HepG2 (cell line): Measurements from ENCODE around the gene RACGAP1.

ENCODE experiments used
- CHCHD3 ChIP-seq: sonication (generic); formaldehyde crosslinking; IDR thresholded peaks from 2 replicates; pipeline ENCODE4 v1.8.0; 2022; ENCODE audit warnings: mild to moderate bottlenecking, missing genetic modification reagents, moderate library complexity
- CTCF ChIP-seq: sonication (generic); formaldehyde crosslinking; IDR thresholded peaks from 2 replicates; pipeline ENCODE4 v1.5.0; 2020; ENCODE audit warnings: mild to moderate bottlenecking, missing genetic modification reagents, moderate library complexity
- HCFC1 ChIP-seq: fragments of 150-350 bp; IDR thresholded peaks from 2 replicates; pipeline ENCODE4 v1.6.1; 2014; ENCODE audit warnings: low read depth, low read length
- IRF1 ChIP-seq: sonication (generic); formaldehyde crosslinking; IDR thresholded peaks from 2 replicates; pipeline ENCODE4 v1.4.0; 2020; ENCODE audit warnings: low read depth, mild to moderate bottlenecking, missing genetic modification reagents
- JUNB ChIP-seq: sonication (generic); formaldehyde crosslinking; IDR thresholded peaks from 2 replicates; pipeline ENCODE4 v1.8.0; 2022; ENCODE audit warnings: missing genetic modification reagents, mild to moderate bottlenecking, borderline replicate concordance
- KDM1A ChIP-seq: IDR thresholded peaks from 2 replicates; pipeline ENCODE4 v1.6.1; 2016; ENCODE audit warnings: missing compliant biosample characterization
- POLR2AphosphoS5 ChIP-seq: IDR thresholded peaks from 2 replicates; pipeline ENCODE4 v1.6.1; 2012; ENCODE audit warnings: low read depth, low read length
- RBFOX2 ChIP-seq: fragments of 200-400 bp; formaldehyde crosslinking; IDR thresholded peaks from 2 replicates; pipeline ENCODE4 v1.6.1; 2017; ENCODE audit warnings: low read depth, mild to moderate bottlenecking, low read length
- SALL2 ChIP-seq: sonication (generic); formaldehyde crosslinking; IDR thresholded peaks from 2 replicates; pipeline ENCODE4 v1.8.1; 2023; ENCODE audit warnings: mild to moderate bottlenecking, missing genetic modification reagents, inconsistent platforms
- STAT6 ChIP-seq: sonication (generic); formaldehyde crosslinking; IDR thresholded peaks from 2 replicates; pipeline ENCODE4 v1.4.0; 2020; ENCODE audit warnings: missing genetic modification reagents, mild to moderate bottlenecking, borderline replicate concordance
- ZNF138 ChIP-seq: sonication (generic); formaldehyde crosslinking; IDR thresholded peaks from 2 replicates; pipeline ENCODE4 v1.5.0; 2020; ENCODE audit warnings: mild to moderate bottlenecking, low read depth, missing genetic modification reagents
- ZNF672 ChIP-seq: sonication (generic); formaldehyde crosslinking; IDR thresholded peaks from 2 replicates; pipeline ENCODE4 v1.8.1; 2022; ENCODE audit warnings: missing genetic modification reagents

- TF ChIP-seq SALL2 (no peak), ZNF138 (CRISPR knock-in tag) (no peak), POLR2AphosphoS5 (no peak), RBFOX2 (no peak), CHCHD3 (CRISPR knock-in tag) (no peak), ZNF672 (CRISPR knock-in tag) (no peak), CTCF (no peak), HCFC1 (no peak), JUNB (CRISPR knock-in tag) (no peak), KDM1A (CRISPR knock-in tag) (no peak), IRF1 (no peak), STAT6 (no peak)
These were observed 39.3 kb downstream of the RACGAP1 start for GRCh38 chr12:49985981-49986380.
